WTC11 (cell line): ENCODE measurements around the gene CTNNA3. TPM values are rescaled to one million over a fixed set of nuclear protein-coding genes. Genes with fewer than 3 reads are reported as not detected.

Experiments used
- ATAC-seq: fragments of 200-7000 bp; cut with Tn5 transposase; 2 replicates; pipeline ENCODE4 v1.10.0; 2021; ENCODE audit warnings: mild to moderate bottlenecking, moderate library complexity
- CTCF ChIA-PET: fragments of 300-600 bp; sonication (Branson Sonifier 250); formaldehyde crosslinking; loops from one replicate; lab custom pipeline; 2021; ENCODE audit warnings: antibody characterized with exemption; lab: Charles Lee
- POLR2A ChIA-PET: fragments of 350-600 bp; sonication (Branson Sonifier 250); formaldehyde crosslinking; loops from one replicate; lab custom pipeline; 2021; ENCODE audit warnings: antibody characterized with exemption; lab: Charles Lee
- DNase-seq: peaks from one replicate; pipeline ENCODE4 v3.0.0; 2021; ENCODE audit warnings: low spot score
- H3K27ac Mint-ChIP-seq: 2 replicates; pipeline ENCODE4 v1.8.0; 2021; ENCODE audit warnings: mixed read lengths
- H3K27me3 Mint-ChIP-seq: 2 replicates; pipeline ENCODE4 v1.8.0; 2021; ENCODE audit warnings: low read depth, mild to moderate bottlenecking, moderate library complexity, mixed read lengths
- H3K36me3 Mint-ChIP-seq: 2 replicates; pipeline ENCODE4 v1.8.0; 2021; ENCODE audit warnings: mixed read lengths
- H3K4me1 Mint-ChIP-seq: 2 replicates; pipeline ENCODE4 v1.8.0; 2022; ENCODE audit warnings: mixed read lengths
- H3K4me3 Mint-ChIP-seq: 2 replicates; pipeline ENCODE4 v1.8.0; 2021; ENCODE audit warnings: mild to moderate bottlenecking, moderate library complexity, mixed read lengths
- H3K9me3 Mint-ChIP-seq: 2 replicates; pipeline ENCODE4 v1.8.0; 2021; ENCODE audit warnings: mixed read lengths
- JUN ChIP-seq: sonication (generic); formaldehyde crosslinking; IDR thresholded peaks from 2 replicates; pipeline ENCODE4 v1.8.0; 2023; ENCODE audit warnings: mild to moderate bottlenecking, missing genetic modification reagents
- PRRX2 ChIP-seq: fragments of 250-450 bp; sonication (Bioruptor Pico); IDR thresholded peaks from 2 replicates; pipeline ENCODE4 v1.8.0; 2021; ENCODE audit warnings: mild to moderate bottlenecking
- SP1 ChIP-seq: sonication (generic); formaldehyde crosslinking; conservative IDR thresholded peaks from 2 replicates; pipeline ENCODE4 v1.8.1; 2022; ENCODE audit warnings: missing genetic modification reagents
- ZNF263 ChIP-seq: sonication (generic); formaldehyde crosslinking; IDR thresholded peaks from 2 replicates; pipeline ENCODE4 v1.8.1; 2022; ENCODE audit warnings: low read depth, mild to moderate bottlenecking, moderate library complexity, missing genetic modification reagents
- ZNF396 ChIP-seq: fragments of 250-450 bp; sonication (Bioruptor Pico); IDR thresholded peaks from 2 replicates; pipeline ENCODE4 v1.8.0; 2021; ENCODE audit warnings: mild to moderate bottlenecking, moderate library complexity, borderline replicate concordance
- total RNA-seq: library from RNA; stranded (reverse); gene quantifications from 3 replicates; pipeline ENCODE4 v1.2.3, GENCODE V29; 2021
- TF ChIP-seq, protein P1 (sequence below): sonication (generic); formaldehyde crosslinking; IDR thresholded peaks from 2 replicates; pipeline ENCODE4 v1.8.0; 2023; ENCODE audit warnings: missing genetic modification reagents, mild to moderate bottlenecking, borderline replicate concordance
- TF ChIP-seq, protein P2 (sequence below): sonication (generic); formaldehyde crosslinking; IDR thresholded peaks from 2 replicates; pipeline ENCODE4 v1.8.0; 2022; ENCODE audit warnings: mild to moderate bottlenecking, missing genetic modification reagents
- TF ChIP-seq, protein P3 (sequence below): sonication (generic); formaldehyde crosslinking; IDR thresholded peaks from 2 replicates; pipeline ENCODE4 v1.8.1; 2022; ENCODE audit warnings: missing genetic modification reagents, borderline replicate concordance
- TF ChIP-seq, protein P4 (sequence below): fragments of 200-600 bp; IDR thresholded peaks from 2 replicates; pipeline ENCODE4 v1.8.0; 2022; ENCODE audit warnings: antibody characterized with exemption
- TF ChIP-seq, protein P5 (sequence below): sonication (generic); formaldehyde crosslinking; IDR thresholded peaks from 2 replicates; pipeline ENCODE4 v1.8.1; 2023; ENCODE audit warnings: mild to moderate bottlenecking, moderate library complexity, missing genetic modification reagents
- TF ChIP-seq, protein P6 (sequence below): fragments of 250-450 bp; sonication (Bioruptor Pico); IDR thresholded peaks from 2 replicates; pipeline ENCODE4 v1.8.0; 2021; ENCODE audit warnings: mild to moderate bottlenecking

CTNNA3 gene
- total RNA-seq, 1 experiment from 2014 or later: 6.1 TPM

DNA sequence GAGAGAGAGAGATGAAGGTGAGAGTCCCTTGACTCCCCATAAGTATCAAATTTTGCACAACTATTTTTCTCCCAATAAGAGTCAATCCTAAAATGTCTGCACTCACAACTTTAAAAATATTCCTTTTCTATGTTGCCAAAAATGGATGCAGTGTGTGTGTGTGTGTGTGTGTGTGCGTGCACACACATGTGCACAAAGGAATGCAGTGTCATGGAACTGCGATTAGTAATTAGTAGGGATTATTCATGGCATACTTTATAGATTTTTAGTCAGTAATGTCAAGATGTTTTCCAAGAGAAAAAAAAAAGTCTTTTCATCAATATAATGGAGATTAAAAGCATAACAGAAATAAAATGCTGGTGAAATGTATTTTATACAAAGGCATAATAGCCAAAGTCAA is 949.3 kb downstream of the CTNNA3 start (continued):
- TF ChIP-seq, protein P1, sequence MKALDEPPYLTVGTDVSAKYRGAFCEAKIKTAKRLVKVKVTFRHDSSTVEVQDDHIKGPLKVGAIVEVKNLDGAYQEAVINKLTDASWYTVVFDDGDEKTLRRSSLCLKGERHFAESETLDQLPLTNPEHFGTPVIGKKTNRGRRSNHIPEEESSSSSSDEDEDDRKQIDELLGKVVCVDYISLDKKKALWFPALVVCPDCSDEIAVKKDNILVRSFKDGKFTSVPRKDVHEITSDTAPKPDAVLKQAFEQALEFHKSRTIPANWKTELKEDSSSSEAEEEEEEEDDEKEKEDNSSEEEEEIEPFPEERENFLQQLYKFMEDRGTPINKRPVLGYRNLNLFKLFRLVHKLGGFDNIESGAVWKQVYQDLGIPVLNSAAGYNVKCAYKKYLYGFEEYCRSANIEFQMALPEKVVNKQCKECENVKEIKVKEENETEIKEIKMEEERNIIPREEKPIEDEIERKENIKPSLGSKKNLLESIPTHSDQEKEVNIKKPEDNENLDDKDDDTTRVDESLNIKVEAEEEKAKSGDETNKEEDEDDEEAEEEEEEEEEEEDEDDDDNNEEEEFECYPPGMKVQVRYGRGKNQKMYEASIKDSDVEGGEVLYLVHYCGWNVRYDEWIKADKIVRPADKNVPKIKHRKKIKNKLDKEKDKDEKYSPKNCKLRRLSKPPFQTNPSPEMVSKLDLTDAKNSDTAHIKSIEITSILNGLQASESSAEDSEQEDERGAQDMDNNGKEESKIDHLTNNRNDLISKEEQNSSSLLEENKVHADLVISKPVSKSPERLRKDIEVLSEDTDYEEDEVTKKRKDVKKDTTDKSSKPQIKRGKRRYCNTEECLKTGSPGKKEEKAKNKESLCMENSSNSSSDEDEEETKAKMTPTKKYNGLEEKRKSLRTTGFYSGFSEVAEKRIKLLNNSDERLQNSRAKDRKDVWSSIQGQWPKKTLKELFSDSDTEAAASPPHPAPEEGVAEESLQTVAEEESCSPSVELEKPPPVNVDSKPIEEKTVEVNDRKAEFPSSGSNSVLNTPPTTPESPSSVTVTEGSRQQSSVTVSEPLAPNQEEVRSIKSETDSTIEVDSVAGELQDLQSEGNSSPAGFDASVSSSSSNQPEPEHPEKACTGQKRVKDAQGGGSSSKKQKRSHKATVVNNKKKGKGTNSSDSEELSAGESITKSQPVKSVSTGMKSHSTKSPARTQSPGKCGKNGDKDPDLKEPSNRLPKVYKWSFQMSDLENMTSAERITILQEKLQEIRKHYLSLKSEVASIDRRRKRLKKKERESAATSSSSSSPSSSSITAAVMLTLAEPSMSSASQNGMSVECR (CRISPR knock-in tag): no peak
- TF ChIP-seq, protein P2, sequence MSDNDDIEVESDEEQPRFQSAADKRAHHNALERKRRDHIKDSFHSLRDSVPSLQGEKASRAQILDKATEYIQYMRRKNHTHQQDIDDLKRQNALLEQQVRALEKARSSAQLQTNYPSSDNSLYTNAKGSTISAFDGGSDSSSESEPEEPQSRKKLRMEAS (CRISPR knock-in tag): no peak
- TF ChIP-seq ZNF263: no peak
- TF ChIP-seq, protein P3, sequence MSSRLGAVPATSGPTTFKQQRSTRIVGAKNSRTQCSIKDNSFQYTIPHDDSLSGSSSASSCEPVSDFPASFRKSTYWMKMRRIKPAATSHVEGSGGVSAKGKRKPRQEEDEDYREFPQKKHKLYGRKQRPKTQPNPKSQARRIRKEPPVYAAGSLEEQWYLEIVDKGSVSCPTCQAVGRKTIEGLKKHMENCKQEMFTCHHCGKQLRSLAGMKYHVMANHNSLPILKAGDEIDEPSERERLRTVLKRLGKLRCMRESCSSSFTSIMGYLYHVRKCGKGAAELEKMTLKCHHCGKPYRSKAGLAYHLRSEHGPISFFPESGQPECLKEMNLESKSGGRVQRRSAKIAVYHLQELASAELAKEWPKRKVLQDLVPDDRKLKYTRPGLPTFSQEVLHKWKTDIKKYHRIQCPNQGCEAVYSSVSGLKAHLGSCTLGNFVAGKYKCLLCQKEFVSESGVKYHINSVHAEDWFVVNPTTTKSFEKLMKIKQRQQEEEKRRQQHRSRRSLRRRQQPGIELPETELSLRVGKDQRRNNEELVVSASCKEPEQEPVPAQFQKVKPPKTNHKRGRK: no peak
- TF ChIP-seq, protein P4, sequence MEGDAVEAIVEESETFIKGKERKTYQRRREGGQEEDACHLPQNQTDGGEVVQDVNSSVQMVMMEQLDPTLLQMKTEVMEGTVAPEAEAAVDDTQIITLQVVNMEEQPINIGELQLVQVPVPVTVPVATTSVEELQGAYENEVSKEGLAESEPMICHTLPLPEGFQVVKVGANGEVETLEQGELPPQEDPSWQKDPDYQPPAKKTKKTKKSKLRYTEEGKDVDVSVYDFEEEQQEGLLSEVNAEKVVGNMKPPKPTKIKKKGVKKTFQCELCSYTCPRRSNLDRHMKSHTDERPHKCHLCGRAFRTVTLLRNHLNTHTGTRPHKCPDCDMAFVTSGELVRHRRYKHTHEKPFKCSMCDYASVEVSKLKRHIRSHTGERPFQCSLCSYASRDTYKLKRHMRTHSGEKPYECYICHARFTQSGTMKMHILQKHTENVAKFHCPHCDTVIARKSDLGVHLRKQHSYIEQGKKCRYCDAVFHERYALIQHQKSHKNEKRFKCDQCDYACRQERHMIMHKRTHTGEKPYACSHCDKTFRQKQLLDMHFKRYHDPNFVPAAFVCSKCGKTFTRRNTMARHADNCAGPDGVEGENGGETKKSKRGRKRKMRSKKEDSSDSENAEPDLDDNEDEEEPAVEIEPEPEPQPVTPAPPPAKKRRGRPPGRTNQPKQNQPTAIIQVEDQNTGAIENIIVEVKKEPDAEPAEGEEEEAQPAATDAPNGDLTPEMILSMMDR: no peak
- TF ChIP-seq, protein P5, sequence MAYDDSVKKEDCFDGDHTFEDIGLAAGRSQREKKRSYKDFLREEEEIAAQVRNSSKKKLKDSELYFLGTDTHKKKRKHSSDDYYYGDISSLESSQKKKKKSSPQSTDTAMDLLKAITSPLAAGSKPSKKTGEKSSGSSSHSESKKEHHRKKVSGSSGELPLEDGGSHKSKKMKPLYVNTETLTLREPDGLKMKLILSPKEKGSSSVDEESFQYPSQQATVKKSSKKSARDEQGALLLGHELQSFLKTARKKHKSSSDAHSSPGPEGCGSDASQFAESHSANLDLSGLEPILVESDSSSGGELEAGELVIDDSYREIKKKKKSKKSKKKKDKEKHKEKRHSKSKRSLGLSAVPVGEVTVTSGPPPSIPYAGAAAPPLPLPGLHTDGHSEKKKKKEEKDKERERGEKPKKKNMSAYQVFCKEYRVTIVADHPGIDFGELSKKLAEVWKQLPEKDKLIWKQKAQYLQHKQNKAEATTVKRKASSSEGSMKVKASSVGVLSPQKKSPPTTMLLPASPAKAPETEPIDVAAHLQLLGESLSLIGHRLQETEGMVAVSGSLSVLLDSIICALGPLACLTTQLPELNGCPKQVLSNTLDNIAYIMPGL (CRISPR knock-in tag): no peak
- TF ChIP-seq PRRX2 (CRISPR knock-in tag): no peak

DNA sequence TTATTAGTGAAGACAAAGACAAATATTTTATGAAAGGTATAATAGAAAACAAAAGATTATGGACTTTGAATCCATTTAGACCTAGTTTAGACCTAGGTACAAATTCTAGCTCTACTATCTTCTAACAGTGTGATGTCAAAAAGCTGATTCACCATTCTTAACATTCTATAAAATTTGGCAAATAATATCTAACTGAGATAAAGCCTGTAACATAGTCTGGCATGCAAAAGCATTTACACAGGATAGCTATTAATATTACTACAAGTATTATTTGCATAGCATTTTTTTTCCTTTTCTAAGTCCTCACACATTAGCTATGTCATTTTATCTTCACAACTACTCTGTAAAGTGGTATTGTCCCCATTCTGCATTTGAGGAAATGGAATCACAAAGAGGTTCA is 949.7 kb downstream of the CTNNA3 start:
- 0 out of 2 replicates have a peak, but pooled peaks cover 2% of the 10 kb centered on the region for H3K27me3 Mint-ChIP-seq
- H3K27ac Mint-ChIP-seq: no peak overlapping the region
- no peaks in the 10 kb centered on the region for H3K4me1 Mint-ChIP-seq
- no peak for ATAC-seq
- DNase-seq: no peak
- peaks cover 18% of the 10 kb centered on the region for H3K36me3 Mint-ChIP-seq
- CTCF ChIA-PET: interaction anchor here (0.5 kb wide), 1 partner anchor 534 kb away, joined by 3 read pairs; no protein-coding TSS in a partner anchor
- POLR2A ChIA-PET: interaction anchor here (0.7 kb wide), 1 partner anchor 1177 kb away, joined by 3 read pairs; no protein-coding TSS in a partner anchor
- no peak for TF ChIP-seq SP1
- TF ChIP-seq, protein P6, sequence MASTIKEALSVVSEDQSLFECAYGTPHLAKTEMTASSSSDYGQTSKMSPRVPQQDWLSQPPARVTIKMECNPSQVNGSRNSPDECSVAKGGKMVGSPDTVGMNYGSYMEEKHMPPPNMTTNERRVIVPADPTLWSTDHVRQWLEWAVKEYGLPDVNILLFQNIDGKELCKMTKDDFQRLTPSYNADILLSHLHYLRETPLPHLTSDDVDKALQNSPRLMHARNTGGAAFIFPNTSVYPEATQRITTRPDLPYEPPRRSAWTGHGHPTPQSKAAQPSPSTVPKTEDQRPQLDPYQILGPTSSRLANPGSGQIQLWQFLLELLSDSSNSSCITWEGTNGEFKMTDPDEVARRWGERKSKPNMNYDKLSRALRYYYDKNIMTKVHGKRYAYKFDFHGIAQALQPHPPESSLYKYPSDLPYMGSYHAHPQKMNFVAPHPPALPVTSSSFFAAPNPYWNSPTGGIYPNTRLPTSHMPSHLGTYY (CRISPR knock-in tag): no peak
- TF ChIP-seq JUN (CRISPR knock-in tag): no peak
- TF ChIP-seq, protein P1 (CRISPR knock-in tag): no peak
- TF ChIP-seq ZNF396 (CRISPR knock-in tag): no peak
- H3K9me3 Mint-ChIP-seq: peaks cover 22% of the 10 kb centered on the region
- H3K4me3 Mint-ChIP-seq: no peak overlapping the region
